IPS DF 19.7 (cell line): Measurements from ENCODE around the gene TARBP1.
"Not testable (repeated sequence)": the region's sequence is repeated elsewhere in the genome, so short reads cannot be mapped to it uniquely, and the experiment has no call there.

Experiments used
- DNase-seq: peaks from one replicate; pipeline ENCODE4 v3.0.0-alpha.2; 2013; ENCODE audit warnings: low read depth, low spot score

Gene TARBP1

DNA sequence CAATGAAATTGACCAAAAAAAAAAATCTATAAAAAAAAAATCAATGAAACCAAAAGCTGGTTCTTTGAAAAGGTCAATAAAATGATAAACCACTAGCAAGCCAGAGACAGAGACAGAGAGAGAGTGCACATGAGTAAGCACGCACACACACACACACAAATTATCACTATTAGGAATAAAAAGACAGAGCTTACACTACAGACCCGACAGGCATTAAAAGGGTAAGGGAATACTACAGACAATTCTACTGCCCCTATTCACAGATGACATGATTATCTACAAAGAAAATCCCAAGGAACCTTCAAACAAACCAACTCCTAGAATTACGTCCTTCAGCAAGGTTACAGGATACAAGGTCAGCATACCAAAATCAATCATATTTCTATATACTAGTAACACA, 38.6 kb downstream of the TARBP1 start:
- no peak for DNase-seq

DNA sequence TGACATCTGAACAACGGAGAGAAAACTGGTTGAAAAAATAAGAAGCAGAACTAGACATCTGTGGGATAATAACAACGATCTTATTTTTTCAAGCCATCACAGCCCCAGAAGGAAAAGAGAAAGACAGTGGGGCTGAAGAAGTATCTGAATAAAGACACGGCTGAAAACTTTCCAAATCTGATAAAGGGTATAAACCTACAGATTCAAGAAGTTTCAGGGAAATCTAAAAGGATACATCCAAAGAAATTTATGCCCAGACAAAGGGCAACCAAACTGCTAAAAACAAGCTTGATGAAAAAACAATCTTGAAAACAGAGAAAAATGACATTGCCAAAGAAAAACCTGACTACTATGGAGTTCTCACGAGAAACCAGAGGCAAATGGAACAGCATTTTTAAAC, 40.4 kb downstream of the TARBP1 start:
- no peak for DNase-seq

DNA sequence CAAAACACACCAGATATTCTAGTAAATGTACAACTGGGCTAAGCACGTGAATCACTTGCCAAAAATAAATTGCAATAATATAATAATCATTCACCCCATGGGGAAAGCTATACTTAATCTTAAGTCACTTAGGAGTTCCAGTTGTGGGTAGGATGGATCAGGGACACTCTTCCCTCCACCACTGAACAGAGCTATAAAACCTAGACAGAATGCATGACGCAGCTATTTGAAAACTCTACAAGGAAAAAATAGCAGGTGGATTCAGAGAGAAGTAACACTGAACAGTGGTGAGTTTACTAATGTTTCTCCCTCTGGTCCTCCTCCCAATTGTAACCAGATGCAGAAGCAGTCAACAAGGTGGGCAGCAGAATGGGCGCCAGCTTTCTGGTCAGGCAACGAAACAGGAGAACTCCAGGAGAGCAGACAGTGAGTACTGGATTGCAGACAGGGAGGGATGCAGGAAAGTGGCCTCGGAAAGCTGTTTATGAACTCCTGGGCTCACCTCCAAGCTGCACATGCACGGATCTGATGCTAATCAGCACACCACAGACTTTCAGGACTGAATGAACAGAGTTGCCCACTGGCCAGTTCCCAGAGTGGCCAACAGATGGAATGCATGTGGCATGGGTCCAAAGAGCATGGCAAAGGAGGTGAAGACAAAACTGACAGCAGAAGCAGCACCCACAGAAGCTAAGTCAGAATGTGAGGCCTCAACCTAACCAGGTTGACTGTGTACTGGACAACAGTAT, 41.4 kb downstream of the TARBP1 start:
- no peak for DNase-seq

DNA sequence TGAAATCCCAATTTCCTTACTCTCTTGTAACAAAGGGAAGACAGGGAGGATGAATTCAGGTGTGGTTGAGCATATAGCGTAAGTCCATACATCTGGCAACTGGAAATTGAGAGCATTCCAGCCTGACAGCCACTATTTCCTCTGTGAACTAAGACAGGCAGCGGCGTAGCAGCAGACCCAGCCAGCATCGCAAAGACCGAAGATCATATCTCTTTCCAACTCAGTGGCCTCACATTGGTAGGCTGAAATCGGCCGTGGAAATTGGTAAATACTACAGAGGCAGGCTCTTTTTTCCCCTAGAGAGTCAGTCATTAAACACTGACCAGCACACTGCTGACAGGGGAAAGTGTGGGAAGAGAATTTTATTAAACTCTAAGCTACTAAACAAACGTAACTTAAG, 43.4 kb downstream of the TARBP1 start:
- no peak for DNase-seq

DNA sequence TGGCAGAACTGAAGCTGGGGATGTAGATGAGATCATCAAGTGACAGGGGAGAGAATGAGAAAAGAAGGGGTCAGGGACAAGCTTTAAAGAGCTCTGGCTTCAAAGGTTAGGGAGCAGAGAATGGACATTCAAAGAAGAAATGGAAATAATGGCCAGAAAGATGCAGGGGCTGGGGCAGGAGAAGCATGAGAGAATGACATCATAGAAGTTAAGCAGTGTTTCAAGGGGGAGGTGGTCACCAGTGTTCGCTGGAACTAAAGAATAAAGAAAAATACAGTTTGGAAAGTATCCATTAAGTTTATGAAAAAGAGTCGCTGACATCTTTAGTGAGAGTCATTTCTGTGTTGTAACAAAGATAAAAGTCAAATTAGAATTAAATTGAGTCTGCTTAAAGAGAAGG, 44.3 kb downstream of the TARBP1 start:
- DNase-seq = no peak

DNA sequence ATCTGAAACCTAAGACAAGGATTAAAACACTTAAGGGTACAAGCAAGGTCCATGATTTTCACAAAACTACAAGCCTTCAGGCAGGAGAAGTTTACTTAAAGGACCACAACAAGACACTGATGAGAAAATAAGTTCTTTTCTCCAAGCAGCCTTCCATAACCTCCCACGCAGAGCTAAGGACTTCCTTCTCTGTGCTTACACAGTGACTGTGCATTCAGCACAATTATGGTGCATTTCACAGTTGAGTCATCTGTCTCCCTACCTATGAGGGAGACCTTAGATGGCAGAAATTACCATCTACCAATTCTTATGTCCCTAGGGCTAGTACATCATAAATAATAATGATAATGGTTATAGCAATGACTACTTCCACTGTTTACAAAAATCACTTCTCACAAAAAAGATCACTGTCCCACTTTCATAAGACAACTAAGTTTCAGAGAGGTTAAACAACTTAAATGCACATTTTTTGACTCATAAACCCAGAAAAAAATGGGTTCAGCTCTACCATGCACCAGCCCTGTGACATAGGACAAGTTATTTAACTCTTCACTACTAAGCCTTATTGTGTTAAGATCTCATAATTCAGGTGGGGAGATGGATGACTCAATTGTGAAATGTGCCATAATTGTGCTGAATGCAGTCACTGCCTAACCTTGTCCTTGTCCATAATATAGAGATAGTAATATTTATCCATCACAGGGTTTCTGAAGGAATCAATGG, 45.3 kb downstream of the TARBP1 start:
- DNase-seq = no peak

DNA sequence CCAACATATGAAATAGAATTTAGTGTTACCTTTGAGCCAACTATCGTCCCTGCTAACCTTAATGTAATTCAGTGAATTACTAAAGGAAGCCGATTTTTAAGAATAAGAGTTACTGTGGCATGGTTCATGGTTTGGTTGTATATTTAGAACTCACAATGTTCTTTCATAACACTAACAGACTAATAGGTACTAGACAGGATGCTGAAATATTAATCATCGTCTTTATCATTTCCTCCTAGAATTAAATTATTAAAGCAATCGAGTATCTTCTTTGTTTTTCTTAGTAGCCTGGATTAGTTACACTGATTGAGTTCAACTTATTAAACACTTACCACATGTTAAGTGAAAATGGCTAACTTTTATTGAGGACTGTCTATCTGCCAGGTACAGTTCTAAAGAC, 47.7 kb downstream of the TARBP1 start:
- DNase-seq = no peak

DNA sequence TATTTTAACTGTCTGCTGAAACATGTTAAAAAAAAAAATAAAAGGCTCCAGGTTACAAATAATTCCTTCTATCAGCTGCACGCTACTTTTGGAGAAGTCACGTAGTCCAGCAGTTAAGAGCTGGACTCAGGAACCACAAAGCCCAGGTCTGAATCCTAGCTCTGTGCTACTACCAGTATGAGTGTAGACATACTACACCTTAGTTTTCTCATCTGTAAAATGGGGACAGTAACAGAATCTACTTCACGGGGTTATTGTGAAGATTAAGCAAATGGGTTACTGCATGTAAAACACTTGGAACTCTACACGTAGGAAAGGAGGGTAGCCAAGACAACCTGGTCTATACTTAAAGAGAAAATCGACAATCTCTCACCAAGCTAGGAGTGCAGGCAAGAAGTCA, 48.3 kb downstream of the TARBP1 start:
- DNase-seq = no peak

DNA sequence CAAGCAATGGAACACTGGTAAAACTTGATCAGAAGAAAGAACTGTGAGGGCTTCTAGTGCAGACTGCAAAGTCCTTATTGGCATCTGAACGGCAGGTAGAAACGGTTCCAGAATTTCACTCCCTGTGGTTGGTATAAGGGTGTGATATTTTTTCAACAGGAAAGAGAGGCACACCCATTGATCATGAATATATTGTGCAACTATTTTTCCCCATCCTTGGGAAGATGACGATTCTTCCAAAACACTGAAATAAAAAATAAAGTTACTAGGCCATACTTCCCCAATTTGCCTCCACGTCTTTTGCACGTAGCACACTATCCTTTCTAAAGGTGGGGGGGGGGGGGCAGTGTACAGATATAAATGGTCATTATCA, 49.6 kb downstream of the TARBP1 start:
- DNase-seq = no peak

DNA sequence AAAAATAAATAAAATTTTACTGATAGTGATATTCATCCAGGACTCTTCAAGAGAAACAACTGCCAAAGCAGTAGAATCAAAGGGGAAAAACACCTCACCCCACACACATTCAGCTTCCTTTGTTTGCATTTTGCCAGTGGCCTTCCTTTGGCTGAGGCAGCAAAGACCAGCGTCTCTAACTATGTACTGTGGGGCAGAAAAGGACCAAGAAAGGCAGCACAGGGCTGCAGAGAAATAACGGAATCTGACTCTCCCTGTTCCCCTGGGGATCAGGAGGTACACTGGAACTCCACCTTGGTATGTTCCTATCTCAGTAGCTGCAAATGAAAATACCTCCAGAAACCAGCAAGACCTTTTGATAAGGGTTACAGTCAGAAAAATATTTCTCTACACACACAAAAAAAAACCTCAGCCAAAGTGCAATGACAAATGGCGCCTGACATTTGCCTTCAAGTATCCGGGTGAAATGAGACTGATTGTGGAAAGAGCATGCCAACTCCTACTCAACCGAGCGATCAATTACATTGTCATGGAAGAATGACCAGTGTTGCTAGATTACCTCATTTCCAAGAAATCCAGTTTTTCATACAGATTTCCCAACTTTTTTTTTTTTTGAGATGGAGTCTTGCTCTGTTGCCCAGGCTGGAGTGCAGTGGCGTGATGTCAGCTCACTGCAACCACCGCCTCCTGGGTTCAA, 50.9 kb downstream of the TARBP1 start:
- DNase-seq = no peak

DNA sequence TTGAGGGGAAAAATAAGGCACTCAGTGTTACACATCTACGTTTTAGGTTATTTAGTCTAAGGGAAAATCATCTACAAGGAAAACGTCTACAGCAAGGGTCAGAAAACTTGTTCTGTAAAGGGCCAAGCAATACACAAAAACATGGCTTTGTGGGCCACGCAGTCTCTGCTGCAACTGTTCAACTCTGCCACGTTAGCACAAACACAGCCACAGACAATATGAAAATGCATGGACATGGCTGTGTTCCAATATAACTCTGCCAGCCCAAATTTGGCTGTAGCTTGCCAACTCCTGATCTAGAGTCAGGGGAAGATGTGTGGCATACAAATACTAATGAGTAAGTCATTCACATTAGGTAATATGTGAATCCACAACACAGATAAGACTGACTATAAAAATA, 65.0 kb downstream of the TARBP1 start:
- DNase-seq = no peak

DNA sequence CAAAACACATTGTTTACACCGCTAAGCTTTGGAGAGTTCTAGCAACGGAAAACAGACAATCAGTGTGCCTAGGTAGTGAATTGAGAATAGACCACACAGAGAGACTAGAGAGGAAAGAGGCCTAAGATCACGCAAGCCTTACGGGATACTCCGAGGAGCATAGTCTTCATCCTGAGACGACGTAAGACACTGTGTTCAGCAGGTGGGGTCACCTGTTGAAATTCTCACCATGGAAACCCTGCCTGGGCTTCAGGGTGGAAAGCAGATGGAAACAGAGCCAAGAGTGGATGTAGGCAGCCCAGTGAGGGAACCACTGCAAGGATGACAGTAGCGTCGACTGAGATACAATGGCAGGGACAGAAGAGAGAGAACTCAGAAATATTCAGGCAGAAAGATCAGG, 65.5 kb downstream of the TARBP1 start:
- DNase-seq = no peak

DNA sequence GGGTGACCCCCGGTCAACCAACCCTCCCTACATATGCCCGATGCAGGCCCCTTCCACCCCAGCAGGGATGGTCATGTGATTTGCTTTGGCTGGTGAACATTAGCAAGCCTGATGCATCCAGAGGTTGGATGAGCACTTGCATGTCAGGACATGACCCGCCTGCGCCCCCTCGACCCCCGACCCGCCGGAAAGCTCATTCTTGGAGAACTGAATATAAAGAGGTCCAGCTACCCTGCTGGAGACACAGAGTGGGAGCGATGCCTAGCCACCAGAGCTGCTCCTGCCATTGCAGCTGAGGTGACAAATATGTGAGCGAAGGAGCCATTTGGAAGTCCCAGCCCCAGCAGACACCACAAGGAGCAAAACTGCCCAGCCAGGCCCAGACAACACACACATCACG, 66.1 kb downstream of the TARBP1 start:
- no peak for DNase-seq

DNA sequence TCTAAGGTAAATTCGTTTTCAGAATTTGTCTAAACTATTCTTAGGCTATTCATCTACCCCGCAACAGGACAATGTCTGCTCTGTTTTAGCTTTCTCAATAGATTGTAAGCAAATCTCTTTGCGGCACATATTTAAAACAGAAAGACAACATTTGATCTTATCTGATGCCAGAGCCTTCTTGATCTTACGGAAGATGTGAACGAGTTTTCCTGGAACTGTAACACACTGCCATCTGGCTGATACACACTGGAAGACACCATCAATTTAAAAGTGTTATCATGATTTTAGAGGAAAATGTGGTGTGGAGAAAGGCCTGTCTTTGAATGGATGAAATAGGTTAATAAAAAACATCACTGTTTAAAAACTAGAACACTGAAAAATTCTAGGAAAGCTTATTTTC, 69.7 kb downstream of the TARBP1 start:
- DNase-seq = no peak

DNA sequence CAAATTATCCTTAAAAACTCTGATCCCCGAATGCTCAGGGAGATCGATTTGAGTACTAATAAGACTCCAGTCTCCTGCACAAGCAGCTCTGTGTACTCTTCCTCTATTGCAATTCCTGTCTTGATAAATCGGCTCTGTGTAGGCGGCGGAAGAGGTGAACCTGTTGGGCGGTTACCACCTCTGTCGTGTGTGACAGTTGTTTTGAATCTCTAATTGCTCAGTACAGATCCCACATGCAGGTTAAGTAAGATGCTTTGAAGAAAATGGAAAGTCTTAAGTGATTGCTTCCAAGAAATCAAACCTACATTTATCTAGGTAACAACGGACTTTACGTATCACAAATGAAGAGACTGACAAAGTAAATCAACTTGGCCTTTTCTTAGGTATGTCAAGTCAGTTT, 70.2 kb downstream of the TARBP1 start:
- no peak for DNase-seq

DNA sequence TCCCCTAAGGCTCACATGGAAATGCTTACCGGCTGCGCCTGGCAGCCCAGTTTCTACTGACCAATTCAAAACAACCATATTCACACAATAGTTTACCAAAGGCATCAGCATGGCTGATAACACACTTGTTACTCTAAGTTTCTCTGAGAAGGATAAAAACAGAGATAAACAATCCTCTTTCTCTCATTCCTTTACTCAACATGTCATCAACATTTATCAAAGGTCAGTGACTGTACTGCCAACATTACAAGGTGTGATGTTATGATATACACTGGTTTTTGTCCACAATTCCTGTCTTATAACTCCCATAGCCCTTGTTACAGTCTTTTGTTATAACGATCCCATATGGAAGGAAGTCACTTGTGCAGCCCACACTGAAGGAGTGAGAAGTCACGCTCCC, 72.1 kb downstream of the TARBP1 start:
- DNase-seq = no peak

DNA sequence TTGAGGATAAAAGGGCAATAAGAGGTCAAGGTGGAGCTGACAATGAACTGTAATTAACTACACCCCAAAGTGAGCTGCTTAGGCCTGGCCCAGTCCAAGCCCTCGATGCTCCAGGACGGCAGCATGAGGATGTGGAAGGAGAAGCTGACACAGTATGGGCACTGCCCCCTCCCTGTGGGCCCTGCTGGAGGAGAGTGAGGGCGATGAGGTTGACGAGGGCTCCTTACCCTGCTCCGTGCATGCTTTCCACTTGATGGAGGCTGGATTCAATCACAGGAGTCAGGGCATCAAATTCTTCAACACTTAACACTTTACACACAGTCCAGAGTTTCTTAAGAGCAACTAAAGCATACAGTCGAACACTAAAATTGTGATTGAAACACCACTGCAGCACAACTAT, 73.3 kb downstream of the TARBP1 start:
- DNase-seq = no peak

DNA sequence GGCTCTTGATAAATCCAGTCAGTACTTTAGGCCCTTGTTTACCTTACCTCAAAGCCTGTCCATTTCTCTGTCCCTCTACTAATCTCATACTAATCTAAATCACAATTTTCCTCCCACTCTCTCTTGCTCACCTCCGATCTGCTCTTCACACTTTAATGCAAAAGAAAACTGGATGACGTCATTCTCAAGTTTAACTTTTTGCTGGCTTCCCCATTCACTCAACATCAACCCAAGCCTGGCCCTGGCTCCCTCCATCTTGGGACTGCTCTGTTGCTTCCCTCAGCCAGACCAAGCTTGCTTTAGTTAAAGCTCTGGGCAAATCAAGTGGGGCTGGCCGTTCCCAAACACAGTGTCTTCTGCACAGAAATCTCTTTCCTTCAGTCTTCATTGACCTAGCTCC, 76.0 kb downstream of the TARBP1 start:
- no peak for DNase-seq

DNA sequence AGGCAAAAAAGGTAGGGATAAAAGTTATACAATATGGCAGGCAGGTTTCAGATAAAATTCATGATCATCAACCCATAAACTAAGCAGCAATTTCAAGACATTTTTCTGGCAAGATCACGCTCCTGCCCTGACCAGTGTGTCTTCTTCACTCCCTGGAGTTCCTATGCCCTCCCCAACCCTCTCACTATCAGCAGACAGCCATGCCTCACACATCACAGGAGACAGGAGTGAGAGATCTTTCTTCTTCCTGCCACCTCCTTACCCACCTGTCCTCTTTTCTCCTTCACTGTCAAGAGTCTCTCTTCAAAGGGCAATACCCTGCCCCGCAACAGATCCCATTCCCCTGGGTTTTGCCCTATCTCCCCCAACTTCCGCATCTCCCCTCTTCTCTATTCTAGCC, 77.3 kb downstream of the TARBP1 start:
- no peak for DNase-seq

DNA sequence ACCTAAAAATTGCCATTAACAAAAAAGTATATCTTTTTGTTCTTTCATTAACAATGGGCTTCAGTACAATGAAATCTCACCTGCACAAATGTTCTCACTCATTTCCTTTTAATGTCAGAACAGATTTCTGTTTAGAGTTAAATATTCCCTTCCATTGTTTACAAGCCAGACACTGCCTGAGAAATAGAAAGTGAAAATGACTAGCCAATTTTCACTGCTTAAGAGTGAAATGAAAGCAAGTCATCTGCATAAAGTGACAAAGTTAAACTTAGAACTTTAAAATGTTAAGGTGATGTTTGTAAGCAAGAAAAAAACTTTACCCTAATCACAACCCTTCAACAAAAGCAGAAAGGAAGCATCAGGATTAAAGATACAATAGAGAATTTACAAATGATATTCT, 78.2 kb downstream of the TARBP1 start:
- no peak for DNase-seq

DNA sequence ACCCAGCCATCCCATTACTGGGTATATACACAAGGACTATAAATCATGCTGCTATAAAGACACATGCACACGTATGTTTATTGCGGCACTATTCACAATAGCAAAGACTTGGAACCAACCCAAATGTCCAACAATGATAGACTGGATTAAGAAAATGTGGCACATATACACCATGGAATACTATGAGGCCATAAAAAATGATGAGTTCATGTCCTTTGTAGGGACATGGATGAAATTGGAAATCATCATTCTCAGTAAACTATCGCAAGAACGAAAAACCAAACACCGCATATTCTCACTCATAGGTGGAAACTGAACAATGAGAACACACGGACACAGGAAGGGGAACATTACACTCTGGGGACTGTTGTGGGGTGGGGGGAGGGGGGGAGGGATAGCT, 79.5 kb downstream of the TARBP1 start:
- DNase-seq = not testable (repeated sequence)

DNA sequence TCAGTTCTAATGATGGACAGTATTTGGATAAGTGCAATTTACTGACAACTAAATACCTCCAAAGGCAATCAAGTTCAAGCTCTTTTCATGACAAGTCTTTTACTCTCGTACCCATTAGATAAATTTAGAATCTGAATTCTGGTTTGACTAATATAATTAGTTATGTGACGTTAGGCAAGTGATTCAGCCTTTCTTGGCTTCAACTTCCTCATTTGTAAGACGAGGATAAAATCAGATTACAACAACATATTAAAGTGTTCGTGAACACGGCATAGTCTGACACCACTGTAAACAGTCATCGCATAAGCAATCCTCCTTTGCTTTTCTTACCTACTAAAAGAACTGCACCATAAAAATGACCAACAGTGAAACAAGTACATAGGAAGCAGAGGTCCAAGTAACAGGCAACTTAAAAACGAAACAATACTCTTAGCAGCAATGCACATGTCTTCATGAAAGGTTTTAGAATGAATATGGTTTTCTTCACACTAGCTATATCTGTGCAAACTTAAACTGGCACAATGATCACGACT, 80.1 kb downstream of the TARBP1 start:
- no peak for DNase-seq

DNA sequence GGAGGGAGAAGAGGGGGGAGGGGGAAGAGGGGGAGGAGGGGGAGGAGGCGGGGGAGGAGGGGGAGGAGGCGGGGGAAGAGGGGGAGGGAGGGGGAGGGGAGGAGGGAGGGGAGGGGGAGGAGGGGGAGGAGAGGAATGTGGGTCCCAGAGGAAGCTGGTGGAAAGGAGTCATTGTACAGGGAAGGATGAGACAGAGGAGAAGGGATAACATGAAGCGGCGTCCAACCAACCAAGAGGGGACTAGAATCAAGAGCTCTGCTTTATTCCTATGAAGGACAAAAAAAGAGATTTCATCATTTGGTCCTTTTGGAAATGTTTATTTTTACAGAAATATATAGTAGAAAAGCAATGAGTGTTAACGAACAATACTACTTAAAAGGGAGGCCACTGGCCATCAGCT, 81.2 kb downstream of the TARBP1 start:
- DNase-seq = no peak
